ENCODE measurements around the gene DRAXIN.

The DRAXIN gene

DNA sequence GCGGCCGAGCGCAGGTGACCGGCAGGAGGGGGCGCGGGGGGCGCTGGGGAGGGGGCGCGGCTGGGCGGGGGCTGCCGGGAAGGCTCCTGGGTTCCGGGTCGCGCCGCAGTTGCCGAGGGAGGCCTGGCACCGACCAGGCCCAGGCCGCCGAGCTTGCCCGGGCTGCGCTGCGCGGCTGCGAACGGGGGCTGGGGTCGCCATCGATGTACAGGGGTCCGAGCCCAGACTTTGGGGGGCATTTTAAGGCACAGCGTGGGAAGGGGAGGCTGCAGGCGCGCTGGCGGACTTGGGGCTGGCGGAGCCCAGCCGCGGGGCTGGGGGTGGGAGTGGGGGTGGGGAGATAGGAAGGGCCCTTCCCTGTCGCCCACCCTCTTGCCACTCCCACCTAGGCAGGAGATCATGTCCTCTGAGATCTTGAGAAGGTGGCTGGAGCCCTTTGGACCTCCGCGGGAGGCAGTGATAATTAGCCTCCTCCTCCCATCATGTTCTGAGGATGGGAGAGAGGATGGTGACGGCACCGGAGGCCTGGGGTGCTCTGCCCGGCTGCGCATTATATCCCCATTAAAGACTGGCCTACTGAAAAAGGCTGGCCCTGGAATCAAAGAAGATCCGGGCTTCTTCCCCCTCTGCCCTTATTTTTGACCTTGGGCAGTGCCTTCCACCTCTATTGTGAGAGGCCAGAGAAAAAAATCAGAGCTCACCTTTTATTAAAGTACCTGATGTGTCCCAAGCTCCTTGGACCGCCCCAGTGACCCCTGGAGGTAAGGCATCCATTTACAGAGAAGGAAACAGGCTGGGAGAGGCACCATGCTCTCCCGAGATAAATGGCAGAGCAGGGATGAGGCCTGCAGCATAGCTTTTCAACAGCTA lies 36.3 kb upstream of the DRAXIN start:
- DNase-seq (ENCODE audit: low read depth in 1 of 2, low spot score in 1 of 2) = no peak

- DNase-seq (ENCODE audit: low read depth in 1 of 2, low spot score in 1 of 2) = no peak
Measured at GRCh38 chr1:11657654-11658053, 33.9 kb upstream of the DRAXIN start.

DNA sequence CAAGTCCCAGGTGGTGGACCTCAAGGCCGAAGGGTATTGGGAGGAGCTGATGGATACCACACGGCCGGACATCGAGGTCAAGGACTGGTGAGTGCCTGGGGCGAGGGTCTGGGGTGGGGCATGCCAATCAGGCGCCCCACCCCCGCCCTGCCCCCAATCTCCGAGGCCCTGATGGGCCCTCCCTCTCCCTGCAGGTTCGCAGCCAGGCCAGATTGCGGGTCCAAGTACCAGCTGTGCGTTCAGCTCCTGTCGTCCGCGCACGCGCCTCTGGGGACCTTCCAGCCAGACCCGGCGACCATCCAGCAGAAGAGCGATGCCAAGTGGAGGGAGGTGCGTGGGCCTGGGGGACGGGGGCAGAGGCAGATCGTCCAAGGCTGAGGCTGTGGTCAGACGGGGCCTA lies 33.0 kb upstream of the DRAXIN start:
- no peak for DNase-seq (ENCODE audit: low read depth in 1 of 2, low spot score in 1 of 2)

- DNase-seq (ENCODE audit: low read depth in 1 of 2, low spot score in 1 of 2) = no peak
Measured at GRCh38 chr1:11659748-11660147, 31.8 kb upstream of the DRAXIN start.

GRCh38 chr1:11661103-11661502 lies 30.4 kb upstream of the DRAXIN start:
- DNase-seq (ENCODE audit: low read depth in 1 of 2, low spot score in 1 of 2) = no peak

DNA sequence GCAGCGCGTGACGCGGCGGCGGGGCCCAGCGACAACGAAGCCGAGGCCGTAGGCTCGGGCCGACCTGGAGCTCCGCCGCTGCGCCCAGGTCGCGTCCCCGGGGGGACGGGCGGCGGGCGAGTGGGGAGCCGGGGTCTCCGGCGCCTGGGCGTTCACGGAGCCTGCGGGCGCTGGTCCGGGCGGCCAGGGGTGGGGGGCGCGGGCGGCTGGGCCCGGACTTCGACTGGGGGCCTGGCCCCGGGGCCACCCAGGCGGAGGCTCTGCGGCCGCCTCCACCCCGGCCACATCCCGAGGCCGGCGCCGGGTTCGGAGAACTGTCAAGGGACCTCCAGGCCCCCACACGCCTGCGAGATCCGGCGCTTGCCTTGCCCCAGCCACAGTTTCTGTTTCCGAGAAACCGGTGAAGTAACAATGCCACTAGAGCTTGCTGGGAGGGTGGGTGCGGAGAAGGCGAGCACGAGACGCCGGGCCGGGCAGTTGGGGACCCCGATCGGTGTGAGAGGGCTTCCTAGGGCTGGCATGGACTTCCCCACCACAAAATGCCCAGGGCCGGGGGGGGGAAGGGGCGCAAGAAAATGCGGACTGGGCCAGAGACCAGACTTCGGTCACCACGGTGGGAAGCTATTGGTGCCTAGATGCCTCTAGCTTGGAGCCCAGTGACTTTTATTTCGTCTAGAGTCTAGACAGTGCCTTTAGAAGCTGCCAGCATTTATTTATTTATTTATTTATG lies 27.0 kb upstream of the DRAXIN start:
- peak in 1 of 2 donors; percentile 29 for DNase-seq (ENCODE audit: low read depth in 1 of 2, low spot score in 1 of 2)

- DNase-seq (ENCODE audit: low read depth in 1 of 2, low spot score in 1 of 2) = no peak
Measured at GRCh38 chr1:11668516-11668915, 23.0 kb upstream of the DRAXIN start.

GRCh38 chr1:11670747-11671146 lies 20.8 kb upstream of the DRAXIN start:
- DNase-seq (ENCODE audit: low read depth in 1 of 2, low spot score in 1 of 2) = no peak

- DNase-seq (ENCODE audit: low read depth in 1 of 2, low spot score in 1 of 2) = no peak
Measured at GRCh38 chr1:11671205-11671543, 20.3 kb upstream of the DRAXIN start.

- DNase-seq (ENCODE audit: low read depth in 1 of 2, low spot score in 1 of 2) = no peak
Measured at GRCh38 chr1:11671544-11672286, 19.8 kb upstream of the DRAXIN start.

GRCh38 chr1:11673089-11673769 lies 18.3 kb upstream of the DRAXIN start:
- DNase-seq (ENCODE audit: low read depth in 1 of 2, low spot score in 1 of 2) = no peak

GRCh38 chr1:11674488-11674887 lies 17.0 kb upstream of the DRAXIN start:
- DNase-seq (ENCODE audit: low read depth in 1 of 2, low spot score in 1 of 2) = no peak

DNA sequence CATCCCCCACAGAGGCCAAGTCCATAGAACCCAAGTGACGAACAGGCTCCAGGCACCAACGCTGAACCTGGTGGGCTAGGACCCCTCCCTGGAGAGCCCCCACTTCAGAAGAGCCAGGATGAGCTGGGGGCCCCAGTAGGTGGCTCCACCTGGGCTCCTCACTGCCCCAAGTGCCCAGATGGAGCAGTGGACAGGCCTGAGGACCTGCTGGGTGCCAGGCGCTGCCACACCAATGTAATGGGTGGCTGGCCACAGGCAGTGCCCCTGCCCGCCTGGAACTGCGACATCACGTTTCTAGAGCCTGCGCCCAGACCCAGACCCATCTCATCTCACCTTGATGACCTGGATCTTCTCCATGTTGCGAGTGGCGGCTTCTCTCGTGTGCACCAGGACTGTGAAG lies 16.2 kb upstream of the DRAXIN start:
- DNase-seq (ENCODE audit: low read depth in 1 of 2, low spot score in 1 of 2) = no peak

DNA sequence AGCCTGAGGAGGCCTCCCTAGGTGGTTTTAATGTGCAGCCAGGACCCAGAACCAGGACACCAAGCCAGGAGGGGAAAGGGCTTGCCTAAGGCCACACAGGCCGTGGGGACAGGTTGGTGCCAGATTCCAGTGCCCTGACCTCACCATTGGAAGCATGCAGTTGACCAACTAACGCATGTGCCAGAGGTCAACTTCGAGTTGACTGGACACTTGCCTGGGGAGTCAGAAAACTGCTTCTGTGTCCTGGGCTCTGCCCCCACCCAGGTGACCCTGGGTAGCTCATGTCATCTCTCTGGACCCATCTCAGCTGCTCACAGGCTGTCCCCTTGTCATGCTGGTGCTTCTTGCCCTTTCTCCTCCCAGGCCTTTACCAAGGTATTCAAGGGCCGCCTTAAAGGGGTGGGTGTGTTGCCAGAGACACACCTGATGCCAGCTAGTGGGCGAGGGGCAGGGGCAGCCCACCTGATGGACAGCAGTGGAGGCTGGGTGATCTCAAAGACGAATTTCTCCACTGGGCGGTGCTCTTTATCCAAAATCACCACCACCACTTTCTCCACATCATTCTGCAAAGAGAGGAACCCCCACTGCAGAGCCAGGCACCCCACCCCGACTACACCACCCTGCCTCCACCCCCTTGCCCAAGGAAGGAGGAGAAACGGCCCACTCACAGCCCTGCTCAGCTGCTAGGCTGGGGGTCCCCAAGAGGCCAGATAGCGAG lies 15.0 kb upstream of the DRAXIN start:
- DNase-seq (ENCODE audit: low read depth in 1 of 2, low spot score in 1 of 2) = no peak

- no peak for DNase-seq (ENCODE audit: low read depth in 1 of 2, low spot score in 1 of 2)
Measured at GRCh38 chr1:11678442-11678841, 13.1 kb upstream of the DRAXIN start.

DNA sequence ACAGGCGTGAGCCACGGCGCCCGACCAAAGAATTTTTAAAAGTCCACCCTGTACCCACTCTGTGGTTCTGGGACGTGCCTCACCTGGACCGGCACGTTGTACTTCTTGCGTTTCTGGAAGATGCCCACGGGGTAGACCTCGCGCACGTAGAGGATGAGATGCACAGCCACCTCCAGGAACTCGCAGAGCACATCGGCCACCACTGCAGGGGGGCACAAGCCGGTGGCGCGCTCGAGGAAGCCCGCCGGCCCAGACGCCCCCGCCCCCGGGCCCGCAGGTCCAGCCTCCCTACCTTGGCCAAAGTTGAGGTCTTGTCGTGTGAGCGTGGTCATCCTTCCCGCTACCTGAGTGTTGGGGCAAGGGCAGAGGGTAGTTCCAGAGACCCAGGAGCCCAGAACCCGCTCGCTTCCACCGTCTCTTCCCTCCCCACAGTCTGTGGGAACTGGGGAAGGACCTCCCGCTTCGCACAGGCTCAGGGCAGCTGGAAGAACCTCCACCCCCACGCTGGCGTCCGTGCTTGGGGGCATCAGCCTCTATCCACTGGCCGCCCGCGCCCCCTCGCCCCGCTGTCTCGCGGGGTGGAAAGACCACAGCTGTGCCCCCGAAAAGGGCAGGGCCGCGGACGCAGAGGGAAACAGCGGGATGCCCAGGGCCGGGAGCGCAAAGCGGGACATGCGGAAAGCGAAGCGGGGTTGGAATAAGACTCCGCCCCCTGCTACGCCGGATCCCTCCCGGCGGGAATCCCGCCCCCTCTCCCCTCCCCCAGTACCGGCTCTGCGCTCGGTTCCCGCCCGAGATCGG lies 11.0 kb upstream of the DRAXIN start:
- DNase-seq (ENCODE audit: low read depth in 1 of 2, low spot score in 1 of 2) = no peak

GRCh38 chr1:11681071-11681771 lies 10.3 kb upstream of the DRAXIN start, which contains the start of gene MAD2L2:
MAD2L2 (minus strand) TSS chr1:11681148; CDS start chr1:11680601, 547 bp downstream.
- peak; percentile 82 to 84 for DNase-seq (ENCODE audit: low read depth in 1 of 2, low spot score in 1 of 2)

DNA sequence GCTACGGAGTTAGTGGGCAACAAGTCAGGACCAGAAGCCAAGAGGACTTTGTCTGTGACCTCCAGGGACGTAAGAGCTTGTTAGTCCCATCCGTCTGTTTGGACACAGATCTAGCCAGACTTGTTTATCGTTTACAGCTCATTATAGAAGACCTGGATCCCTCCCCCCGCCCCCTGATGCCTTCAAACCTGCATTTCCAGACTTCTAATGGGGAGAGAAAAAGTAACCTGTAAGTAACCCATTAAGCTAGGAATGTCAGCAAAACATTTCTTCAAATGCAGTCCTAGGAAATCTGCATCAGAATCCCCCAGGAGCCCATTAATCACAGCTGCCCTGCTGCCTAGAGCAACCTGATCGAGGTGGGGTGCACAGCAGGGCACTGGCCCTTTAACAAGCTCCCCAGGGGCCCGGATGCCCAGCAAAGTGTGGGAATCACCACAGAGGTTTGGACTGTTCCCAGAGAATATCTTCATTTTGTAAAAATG lies 9.2 kb upstream of the DRAXIN start:
- DNase-seq (ENCODE audit: low read depth in 1 of 2, low spot score in 1 of 2) = no peak

- DNase-seq (ENCODE audit: low read depth in 1 of 2, low spot score in 1 of 2) = no peak
Measured at GRCh38 chr1:11682799-11683198, 8.7 kb upstream of the DRAXIN start.

Data from activated CD4-positive, alpha-beta T cell treated with anti-CD3 and anti-CD28 coated beads, Interleukin-2, amount 50 U/mL, for 24 hours (primary cell).